Lung microvascular endothelial cell (primary cell): ENCODE data around the gene SLC25A21. TPM values are rescaled to one million over a fixed set of nuclear protein-coding genes. Genes with fewer than 3 reads are reported as not detected.
"Not testable (repeated sequence)": the region's sequence is repeated elsewhere in the genome, so short reads cannot be mapped to it uniquely, and the experiment has no call there.

Experiments used
- DNase-seq, 2 donors: peaks; one replicate each; pipeline versions ENCODE4 v3.0.0 to v3.0.0-alpha.2; 2010; ENCODE audit warnings: low read depth in 2 of 2
- total RNA-seq: library from RNA; depleted of rRNA; stranded (reverse); fragments of >200 nt; gene quantifications from 2 replicates; pipeline ENCODE4 v1.2.1, GENCODE V29; 2014

The SLC25A21 gene
- total RNA-seq, 1 donor from 2014 or later = 0.20 TPM

GRCh38 chr14:36944307-36945010 lies 227.9 kb downstream of the SLC25A21 start:
- peak in 1 of 2 donors; percentile 34 for DNase-seq

GRCh38 chr14:36942522-36943245 lies 229.7 kb downstream of the SLC25A21 start:
- peak in 1 of 2 donors; percentile 28 for DNase-seq

GRCh38 chr14:36941783-36942521 lies 230.5 kb downstream of the SLC25A21 start:
- DNase-seq = peak; percentile 59 to 74

GRCh38 chr14:36940476-36940875 lies 231.9 kb downstream of the SLC25A21 start:
- DNase-seq = no peak

GRCh38 chr14:36939265-36939664 lies 233.1 kb downstream of the SLC25A21 start:
- DNase-seq = no peak

- no peak for DNase-seq
Observed at GRCh38 chr14:36938678-36939077, 233.7 kb downstream of the SLC25A21 start.

GRCh38 chr14:36935976-36936678 lies 236.3 kb downstream of the SLC25A21 start:
- DNase-seq = no peak

GRCh38 chr14:36934304-36934703 lies 238.1 kb downstream of the SLC25A21 start:
- no peak for DNase-seq

GRCh38 chr14:36931791-36932190 lies 240.6 kb downstream of the SLC25A21 start:
- no peak for DNase-seq

GRCh38 chr14:36928432-36928831 lies 244.0 kb downstream of the SLC25A21 start:
- no peak for DNase-seq

- DNase-seq = no peak
Observed at GRCh38 chr14:36925094-36925493, 247.3 kb downstream of the SLC25A21 start.

GRCh38 chr14:36916668-36917067 lies 255.7 kb downstream of the SLC25A21 start:
- no peak for DNase-seq

- no peak for DNase-seq
Observed at GRCh38 chr14:36915081-36915480, 257.3 kb downstream of the SLC25A21 start.

- DNase-seq = no peak
Observed at GRCh38 chr14:36910578-36910977, 261.8 kb downstream of the SLC25A21 start.

- DNase-seq = no peak
Observed at GRCh38 chr14:36905272-36905888, 267.0 kb downstream of the SLC25A21 start.

GRCh38 chr14:36901861-36902260 lies 270.5 kb downstream of the SLC25A21 start:
- no peak for DNase-seq

GRCh38 chr14:36900846-36901245 lies 271.6 kb downstream of the SLC25A21 start:
- no peak for DNase-seq

- DNase-seq = not testable (repeated sequence)
Observed at GRCh38 chr14:36896300-36896699, 276.1 kb downstream of the SLC25A21 start.

- no peak for DNase-seq
Observed at GRCh38 chr14:36884049-36884448, 288.4 kb downstream of the SLC25A21 start.

GRCh38 chr14:36880276-36880675 lies 292.1 kb downstream of the SLC25A21 start:
- DNase-seq = no peak

- no peak for DNase-seq
Observed at GRCh38 chr14:36879558-36879957, 292.8 kb downstream of the SLC25A21 start.
